Stimulated activated CD4-positive, alpha-beta T cell treated with anti-CD3 and anti-CD28 coated beads, Interleukin-1b, Interleukin-23, amount 100 ng/mL, for 48 hours (primary cell): ENCODE results near the gene HIBCH.
"Not testable (repeated sequence)": the region's sequence is repeated elsewhere in the genome, so short reads cannot be mapped to it uniquely, and the experiment has no call there.

Experiments used
- DNase-seq: peaks from one replicate; pipeline ENCODE4 v3.0.0-alpha.2; 2020

The HIBCH gene

GRCh38 chr2:190303647-190304046, 16.0 kb downstream of the HIBCH start:
- DNase-seq: no peak

DNA sequence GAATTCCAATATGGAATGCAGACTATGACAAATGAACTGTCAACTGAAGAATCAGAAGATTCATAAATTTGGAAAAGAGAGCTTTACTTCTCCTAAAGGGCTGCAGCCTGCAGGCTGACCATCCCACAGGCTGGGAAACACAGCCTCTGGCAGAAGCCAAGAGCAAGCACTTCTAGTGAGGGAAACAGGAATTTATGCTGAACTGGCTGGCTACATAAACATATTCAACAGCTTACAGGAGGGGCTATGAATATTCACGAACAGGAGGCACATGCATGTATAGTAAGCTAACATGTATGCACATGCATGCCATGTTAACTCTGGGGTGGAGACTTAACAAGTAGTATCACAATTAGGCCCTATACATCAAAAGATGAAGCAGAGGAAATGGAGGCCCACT, 17.6 kb downstream of the HIBCH start:
- no peak for DNase-seq

- DNase-seq: no peak
These were observed 18.6 kb downstream of the HIBCH start for GRCh38 chr2:190301032-190301431.

DNA sequence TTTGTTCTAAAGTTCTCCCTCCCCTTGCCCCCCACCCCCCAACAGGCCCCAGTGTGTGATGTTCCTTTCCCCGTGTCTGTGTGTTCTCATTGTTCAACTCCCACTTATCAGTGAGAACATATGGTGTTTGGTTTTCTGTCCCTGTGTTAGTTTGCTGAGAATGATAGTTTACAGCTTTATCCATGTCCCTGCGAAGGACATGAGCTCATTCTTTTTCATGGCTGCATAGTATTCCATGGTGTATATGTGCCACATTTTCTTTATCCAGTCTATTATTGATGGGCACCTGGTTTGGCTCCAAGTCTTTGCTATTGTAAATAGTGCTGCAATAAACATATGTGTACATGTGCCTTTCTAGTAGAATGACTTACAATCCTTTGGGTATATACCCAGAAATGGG, 21.7 kb downstream of the HIBCH start:
- not testable (repeated sequence) for DNase-seq

DNA sequence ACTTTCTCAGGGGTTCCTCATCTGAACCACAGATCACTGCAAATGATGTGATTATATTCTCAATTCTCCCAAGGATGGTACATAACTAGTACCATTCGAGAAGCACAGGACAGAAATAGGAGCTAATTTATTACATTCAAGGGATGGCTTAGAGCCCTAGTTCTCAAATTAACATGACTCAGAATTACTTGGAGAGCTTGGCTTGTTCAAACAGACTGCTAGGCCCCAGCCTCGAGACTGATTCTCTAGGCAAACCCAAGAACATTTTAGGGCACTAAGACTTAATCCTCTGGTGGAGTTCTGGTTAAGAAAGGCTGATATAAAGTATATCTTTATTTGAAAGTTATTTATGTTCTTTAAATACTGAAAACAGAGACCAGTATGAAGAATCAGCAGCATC, 35.8 kb downstream of the HIBCH start:
- no peak for DNase-seq

GRCh38 chr2:190280565-190281350, 38.9 kb downstream of the HIBCH start:
- no peak for DNase-seq

DNA sequence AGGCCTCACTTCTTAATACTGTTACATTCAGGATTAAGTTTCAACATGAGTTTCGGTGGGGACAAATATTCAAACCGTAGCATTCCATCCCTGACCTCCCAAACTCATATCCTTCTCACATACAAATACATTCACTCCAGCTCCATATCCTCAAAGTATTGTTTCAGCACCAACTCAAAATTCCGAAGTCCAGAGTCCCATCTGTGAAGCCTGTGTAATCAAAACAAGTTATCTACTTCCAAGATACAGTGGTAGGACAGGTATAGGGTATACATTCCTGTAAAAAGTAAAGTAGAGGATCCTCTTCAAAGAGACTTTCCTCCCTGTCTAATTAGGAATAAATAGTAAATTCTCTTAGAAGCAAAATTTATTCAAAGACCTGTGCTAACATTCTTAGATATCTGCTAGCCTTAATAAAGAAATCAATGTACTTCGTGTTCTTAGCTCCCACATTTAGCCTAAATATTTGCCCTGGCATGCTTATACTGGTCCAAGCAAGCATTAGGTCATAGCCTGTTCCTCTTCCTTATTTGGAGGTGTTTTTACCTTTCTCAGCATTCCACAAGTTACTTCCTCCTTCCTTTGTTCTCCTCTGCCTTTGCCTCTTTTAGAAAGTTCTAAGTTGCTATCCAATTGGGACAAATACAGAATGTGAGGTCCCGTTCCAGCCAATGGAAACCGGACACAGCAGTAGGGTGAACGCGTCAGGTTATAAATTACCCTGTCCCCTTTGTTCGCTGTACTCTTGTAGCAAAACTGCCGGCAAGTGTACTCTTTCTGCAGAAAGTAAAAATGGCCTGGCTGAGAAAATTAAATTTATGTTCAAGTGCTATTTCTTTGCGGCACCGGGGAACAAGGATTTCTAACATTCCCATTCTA, 40.1 kb downstream of the HIBCH start:
- not testable (repeated sequence) for DNase-seq

DNA sequence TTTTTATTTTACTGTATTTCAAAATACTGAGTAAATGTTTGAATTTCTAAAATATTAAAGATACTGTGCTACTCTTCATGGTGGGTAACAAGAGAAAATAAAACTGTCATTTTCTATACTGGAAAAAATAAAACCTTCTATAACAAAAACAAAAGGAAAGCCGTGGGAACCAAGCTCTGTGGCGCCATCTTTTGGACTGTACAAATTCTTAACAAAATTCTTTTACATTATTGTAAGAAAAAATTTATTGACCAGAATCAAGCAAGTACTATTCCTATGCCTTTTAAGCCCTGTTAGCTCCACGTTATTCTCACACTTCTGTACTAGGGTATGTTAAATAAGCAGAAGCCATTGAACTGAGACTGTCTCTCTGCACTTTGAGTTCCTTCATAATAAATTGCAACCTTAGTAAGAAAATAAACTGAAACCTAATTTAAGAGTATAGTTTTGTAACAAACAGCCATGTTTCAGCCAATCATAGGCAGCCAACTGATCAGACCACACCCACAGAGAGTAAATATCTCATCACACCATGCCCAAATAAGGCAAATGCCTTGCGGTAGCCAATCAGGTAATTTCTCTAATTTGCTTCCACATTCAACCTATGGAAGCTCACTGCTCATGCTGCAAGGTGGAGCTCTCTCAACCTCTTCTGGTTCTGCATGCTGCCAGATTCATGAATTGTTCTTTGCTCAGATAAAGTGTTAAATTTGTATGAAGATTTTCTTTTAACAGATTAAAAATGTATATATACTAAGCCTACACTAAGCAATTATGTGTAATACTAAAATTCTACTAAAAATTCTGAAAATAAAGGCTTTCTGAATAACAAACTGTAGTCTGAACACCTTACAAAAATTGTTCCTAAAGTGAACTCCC, 42.2 kb downstream of the HIBCH start:
- DNase-seq: no peak

DNA sequence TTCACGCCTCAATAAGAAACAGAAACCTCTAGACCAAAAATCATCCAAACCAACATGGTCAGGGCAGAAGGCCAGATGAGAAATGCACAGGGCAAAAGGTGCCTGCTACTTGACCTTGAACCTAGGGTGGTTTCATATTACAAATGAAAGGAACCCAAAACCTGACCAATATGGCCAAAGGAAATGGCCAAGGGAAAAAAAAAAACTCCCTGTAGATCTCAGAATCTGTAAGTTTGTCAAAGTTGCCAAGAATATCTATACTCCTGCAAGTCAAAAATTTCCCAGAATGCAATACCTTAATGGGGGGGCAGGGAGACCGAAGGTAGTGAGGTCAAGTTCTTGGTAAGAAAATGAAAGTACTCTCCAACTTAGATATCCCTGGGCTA, 47.2 kb downstream of the HIBCH start:
- no peak for DNase-seq

- no peak for DNase-seq
These were observed 47.7 kb downstream of the HIBCH start for GRCh38 chr2:190271783-190272456.

GRCh38 chr2:190270298-190270697, 49.3 kb downstream of the HIBCH start:
- DNase-seq: no peak

GRCh38 chr2:190269699-190270098, 49.9 kb downstream of the HIBCH start:
- DNase-seq: not testable (repeated sequence)

DNA sequence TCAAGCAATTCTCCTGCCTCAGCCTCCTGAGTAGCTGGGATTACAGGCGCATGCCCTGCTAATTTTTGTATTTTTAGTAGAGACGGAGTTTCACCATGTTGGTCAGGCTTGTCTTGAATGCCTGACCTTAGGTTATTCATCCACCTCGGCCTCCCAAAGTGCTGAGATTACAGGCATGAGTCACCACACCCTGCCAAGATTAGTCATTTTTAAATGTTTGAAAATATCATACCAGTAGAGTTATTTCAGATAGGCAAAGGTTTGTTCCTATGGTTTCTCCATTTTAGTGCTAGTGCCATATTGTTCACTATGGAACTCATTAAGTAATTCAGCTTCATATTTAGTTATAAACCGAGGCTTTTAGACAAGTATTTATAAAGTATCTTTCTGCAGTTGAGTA, 52.3 kb downstream of the HIBCH start:
- no peak for DNase-seq

GRCh38 chr2:190266314-190266713, 53.3 kb downstream of the HIBCH start:
- DNase-seq: no peak

GRCh38 chr2:190261851-190262250, 57.8 kb downstream of the HIBCH start:
- DNase-seq: no peak

DNA sequence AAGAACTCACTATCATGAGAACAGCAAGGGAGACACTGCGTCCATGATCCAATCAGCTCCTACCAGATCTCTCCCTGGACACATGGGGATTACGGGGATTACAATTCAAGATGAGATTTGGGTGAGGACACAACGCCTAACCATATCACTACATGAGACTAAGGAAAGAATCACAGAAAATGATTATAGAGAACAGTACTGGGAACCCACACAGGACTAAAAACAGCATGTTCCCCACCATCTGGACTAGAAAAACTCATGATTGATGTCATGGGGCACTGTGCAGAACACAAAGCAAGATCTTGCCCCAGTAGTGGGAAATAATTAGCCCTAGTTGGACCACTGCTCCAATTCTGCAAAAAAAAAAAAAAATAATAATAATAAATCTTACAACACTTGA, 63.5 kb downstream of the HIBCH start:
- no peak for DNase-seq

- no peak for DNase-seq
These were observed 64.0 kb downstream of the HIBCH start for GRCh38 chr2:190255676-190256075.

- no peak for DNase-seq
These were observed 65.4 kb downstream of the HIBCH start for GRCh38 chr2:190254063-190254850.

DNA sequence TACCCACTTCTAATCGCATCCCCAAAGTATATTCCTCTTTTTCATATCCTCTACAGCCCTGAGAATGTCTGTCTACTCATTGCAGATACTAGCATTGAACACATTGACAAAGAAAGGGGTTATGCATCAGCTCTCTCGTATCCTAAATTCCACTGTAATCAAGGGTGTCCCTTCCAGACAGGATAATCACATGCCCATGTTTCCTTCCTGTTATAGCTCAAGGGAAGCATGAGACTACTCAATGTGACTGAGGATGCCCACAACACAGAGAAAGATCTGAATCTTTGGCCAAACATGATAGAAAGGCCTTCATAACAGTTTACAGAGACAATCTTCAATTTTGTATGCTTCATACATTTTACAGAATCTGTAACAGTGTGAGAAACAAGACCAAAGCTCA, 69.2 kb downstream of the HIBCH start:
- DNase-seq: no peak

- no peak for DNase-seq
These were observed 84.0 kb downstream of the HIBCH start for GRCh38 chr2:190235551-190236075.

GRCh38 chr2:190235101-190235500, 84.5 kb downstream of the HIBCH start:
- DNase-seq: no peak
